HepG2 (cell line): ENCODE measurements around the gene FAM193A. TPM values are rescaled to one million over a fixed set of nuclear protein-coding genes. Genes with fewer than 3 reads are reported as not detected.

ENCODE experiments used
- ARNTL ChIP-seq: sonication (generic); formaldehyde crosslinking; IDR thresholded peaks from 2 replicates; pipeline ENCODE4 v1.4.0; 2020; ENCODE audit warnings: mild to moderate bottlenecking, missing genetic modification reagents
- ELF3 ChIP-seq: IDR thresholded peaks from 2 replicates; pipeline ENCODE4 v1.6.1; 2016; ENCODE audit warnings: missing genetic modification reagents, missing compliant biosample characterization
- FOXO1 ChIP-seq: sonication (generic); formaldehyde crosslinking; IDR thresholded peaks from 2 replicates; pipeline ENCODE4 v1.4.0; 2020; ENCODE audit warnings: missing genetic modification reagents
- GABPB1 ChIP-seq: IDR thresholded peaks from 2 replicates; pipeline ENCODE4 v1.6.1; 2016; ENCODE audit warnings: mild to moderate bottlenecking, missing genetic modification reagents, moderate library complexity, missing compliant biosample characterization
- HNRNPK ChIP-seq: fragments of 200-400 bp; formaldehyde crosslinking; IDR thresholded peaks from 2 replicates; pipeline ENCODE4 v1.6.1; 2018; ENCODE audit warnings: low read length, low read depth, moderate library complexity, mild to moderate bottlenecking; ENCODE audit not compliant: poor library complexity, severe bottlenecking
- NPAS2 ChIP-seq: sonication (generic); formaldehyde crosslinking; IDR thresholded peaks from 2 replicates; pipeline ENCODE4 v1.8.0; 2022; ENCODE audit warnings: mild to moderate bottlenecking, missing genetic modification reagents, borderline replicate concordance
- TARDBP ChIP-seq: sonication (generic); formaldehyde crosslinking; IDR thresholded peaks from 2 replicates; pipeline ENCODE4 v1.8.0; 2022; ENCODE audit warnings: mild to moderate bottlenecking, missing genetic modification reagents
- ZNF329 ChIP-seq: sonication (generic); formaldehyde crosslinking; IDR thresholded peaks from 2 replicates; pipeline ENCODE4 v1.9.0; 2021; ENCODE audit warnings: low read depth, mild to moderate bottlenecking, missing genetic modification reagents
- ZNF354B ChIP-seq: sonication (generic); formaldehyde crosslinking; IDR thresholded peaks from 2 replicates; pipeline ENCODE4 v1.8.0; 2022; ENCODE audit warnings: mild to moderate bottlenecking, missing genetic modification reagents
- ZNF567 ChIP-seq: sonication (generic); formaldehyde crosslinking; IDR thresholded peaks from 2 replicates; pipeline ENCODE4 v1.8.1; 2023; ENCODE audit warnings: mild to moderate bottlenecking, missing genetic modification reagents, borderline replicate concordance
- ZNF761 ChIP-seq: sonication (generic); formaldehyde crosslinking; conservative IDR thresholded peaks from 2 replicates; pipeline ENCODE4 v1.4.0; 2020; ENCODE audit warnings: mild to moderate bottlenecking, missing genetic modification reagents
- ZSCAN9 ChIP-seq: IDR thresholded peaks from 2 replicates; pipeline ENCODE4 v1.6.1; 2016; ENCODE audit warnings: borderline replicate concordance
- polyA plus RNA-seq, 8 experiments: library from polyadenylated mRNA; depleted of rRNA in 3 of 8; stranded (reverse) in 7 of 8; unstranded in 1 of 8; fragments of >200 nt; fragmentation: Illumina TruSeq in 4 of 8; extraction: Trizol in 4 of 8; gene quantifications; 2 replicates each; pipeline versions ENCODE4 v1.2.1 to v1.2.3, GENCODE V29; 2011 to 2016; ENCODE audit warnings: low read depth in 4 of 8, missing spikeins in 1 of 8, mixed read lengths in 1 of 8; ENCODE audit not compliant: insufficient read depth in 1 of 8
- total RNA-seq, 5 experiments: library from RNA; depleted of rRNA; stranded (reverse); fragments of >200 nt; fragmentation: Illumina TruSeq; extraction: Trizol; gene quantifications; 2 replicates each; pipeline ENCODE4 v1.2.3, GENCODE V29; 2016; ENCODE audit warnings: low read depth in 1 of 5
- TF ChIP-seq, protein P1 (sequence below): sonication (generic); formaldehyde crosslinking; IDR thresholded peaks from 2 replicates; pipeline ENCODE4 v1.4.0; 2020; ENCODE audit warnings: missing genetic modification reagents
- TF ChIP-seq, protein P2 (sequence below): sonication (generic); formaldehyde crosslinking; IDR thresholded peaks from 2 replicates; pipeline ENCODE4 v1.5.0; 2020; ENCODE audit warnings: missing genetic modification reagents
- TF ChIP-seq, protein P3 (sequence below): sonication (generic); formaldehyde crosslinking; conservative IDR thresholded peaks from 2 replicates; pipeline ENCODE4 v1.8.0; 2022; ENCODE audit warnings: mild to moderate bottlenecking, moderate library complexity, missing genetic modification reagents

The FAM193A gene
- total and polyA plus RNA-seq, 2 of the 13 experiments (the other 11 are each of a cell fraction or from before 2014, with no cell fraction given), result 5.7 to 8.7 TPM

DNA sequence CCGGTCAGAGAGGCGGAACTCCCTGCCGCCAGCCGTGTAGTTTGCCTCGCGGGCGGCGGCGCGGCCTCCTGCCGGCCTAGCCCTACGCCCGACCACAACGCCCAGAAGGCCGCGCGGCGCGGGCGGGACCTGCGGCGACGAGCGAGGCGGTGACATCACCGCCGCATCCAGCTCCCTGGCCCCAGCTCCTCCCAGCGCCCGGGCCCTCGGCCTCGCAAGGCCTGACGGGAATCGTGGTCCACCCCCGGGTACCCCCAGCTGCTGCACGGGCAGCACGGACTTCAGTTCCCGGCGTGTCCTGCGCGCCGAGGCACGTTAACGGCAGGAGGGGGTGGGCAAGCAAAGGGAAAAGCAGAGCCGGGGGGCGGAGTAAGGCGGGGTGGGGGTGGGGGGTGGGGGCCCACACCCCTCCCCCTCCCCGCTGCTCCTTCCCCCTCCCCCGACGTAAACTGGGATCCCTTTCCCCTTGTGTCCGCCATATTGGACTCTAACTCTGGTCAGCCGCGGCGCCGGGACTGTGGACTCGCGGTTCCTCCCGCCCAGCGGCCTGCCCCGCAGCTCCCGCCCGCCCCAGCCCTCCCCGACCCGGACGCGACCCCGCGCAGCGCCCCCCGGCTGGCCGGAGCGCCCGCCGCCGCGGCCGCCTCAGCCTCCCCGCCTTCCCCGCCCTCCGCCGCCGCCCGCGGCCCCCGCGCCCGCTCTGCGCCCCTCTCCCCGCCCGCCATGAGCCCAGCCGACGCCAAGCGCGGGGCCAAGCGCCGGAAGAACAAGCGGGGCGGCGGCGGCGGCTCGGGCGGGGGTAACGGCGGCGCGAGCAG lies at the start of gene FAM193A (continued):
- no peak for TF ChIP-seq ZNF567
- peak; percentile 74 for TF ChIP-seq HNRNPK
- peak; percentile 87 for TF ChIP-seq GABPB1
- TF ChIP-seq TARDBP (CRISPR knock-in tag), result peak; percentile 41; the same call in 1 of the 2 replicates
- no peak for TF ChIP-seq FOXO1 (CRISPR knock-in tag)
- no peak for TF ChIP-seq NPAS2 (CRISPR knock-in tag)
- TF ChIP-seq, protein P1, sequence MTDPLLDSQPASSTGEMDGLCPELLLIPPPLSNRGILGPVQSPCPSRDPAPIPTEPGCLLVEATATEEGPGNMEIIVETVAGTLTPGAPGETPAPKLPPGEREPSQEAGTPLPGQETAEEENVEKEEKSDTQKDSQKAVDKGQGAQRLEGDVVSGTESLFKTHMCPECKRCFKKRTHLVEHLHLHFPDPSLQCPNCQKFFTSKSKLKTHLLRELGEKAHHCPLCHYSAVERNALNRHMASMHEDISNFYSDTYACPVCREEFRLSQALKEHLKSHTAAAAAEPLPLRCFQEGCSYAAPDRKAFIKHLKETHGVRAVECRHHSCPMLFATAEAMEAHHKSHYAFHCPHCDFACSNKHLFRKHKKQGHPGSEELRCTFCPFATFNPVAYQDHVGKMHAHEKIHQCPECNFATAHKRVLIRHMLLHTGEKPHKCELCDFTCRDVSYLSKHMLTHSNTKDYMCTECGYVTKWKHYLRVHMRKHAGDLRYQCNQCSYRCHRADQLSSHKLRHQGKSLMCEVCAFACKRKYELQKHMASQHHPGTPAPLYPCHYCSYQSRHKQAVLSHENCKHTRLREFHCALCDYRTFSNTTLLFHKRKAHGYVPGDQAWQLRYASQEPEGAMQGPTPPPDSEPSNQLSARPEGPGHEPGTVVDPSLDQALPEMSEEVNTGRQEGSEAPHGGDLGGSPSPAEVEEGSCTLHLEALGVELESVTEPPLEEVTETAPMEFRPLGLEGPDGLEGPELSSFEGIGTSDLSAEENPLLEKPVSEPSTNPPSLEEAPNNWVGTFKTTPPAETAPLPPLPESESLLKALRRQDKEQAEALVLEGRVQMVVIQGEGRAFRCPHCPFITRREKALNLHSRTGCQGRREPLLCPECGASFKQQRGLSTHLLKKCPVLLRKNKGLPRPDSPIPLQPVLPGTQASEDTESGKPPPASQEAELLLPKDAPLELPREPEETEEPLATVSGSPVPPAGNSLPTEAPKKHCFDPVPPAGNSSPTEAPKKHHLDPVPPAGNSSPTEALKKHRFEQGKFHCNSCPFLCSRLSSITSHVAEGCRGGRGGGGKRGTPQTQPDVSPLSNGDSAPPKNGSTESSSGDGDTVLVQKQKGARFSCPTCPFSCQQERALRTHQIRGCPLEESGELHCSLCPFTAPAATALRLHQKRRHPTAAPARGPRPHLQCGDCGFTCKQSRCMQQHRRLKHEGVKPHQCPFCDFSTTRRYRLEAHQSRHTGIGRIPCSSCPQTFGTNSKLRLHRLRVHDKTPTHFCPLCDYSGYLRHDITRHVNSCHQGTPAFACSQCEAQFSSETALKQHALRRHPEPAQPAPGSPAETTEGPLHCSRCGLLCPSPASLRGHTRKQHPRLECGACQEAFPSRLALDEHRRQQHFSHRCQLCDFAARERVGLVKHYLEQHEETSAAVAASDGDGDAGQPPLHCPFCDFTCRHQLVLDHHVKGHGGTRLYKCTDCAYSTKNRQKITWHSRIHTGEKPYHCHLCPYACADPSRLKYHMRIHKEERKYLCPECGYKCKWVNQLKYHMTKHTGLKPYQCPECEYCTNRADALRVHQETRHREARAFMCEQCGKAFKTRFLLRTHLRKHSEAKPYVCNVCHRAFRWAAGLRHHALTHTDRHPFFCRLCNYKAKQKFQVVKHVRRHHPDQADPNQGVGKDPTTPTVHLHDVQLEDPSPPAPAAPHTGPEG (CRISPR knock-in tag), result 0 out of 2 replicates have a peak, but pooled peaks have one; percentile 42
- TF ChIP-seq ELF3 (CRISPR knock-in tag), result peak; percentile 67
- TF ChIP-seq ZNF761 (CRISPR knock-in tag), result 0 out of 2 replicates have a peak, but pooled peaks have one; percentile 18
- no peak for TF ChIP-seq ZSCAN9
- no peak for TF ChIP-seq ZNF354B (CRISPR knock-in tag)
- TF ChIP-seq ARNTL (CRISPR knock-in tag), result no peak
- TF ChIP-seq, protein P2, sequence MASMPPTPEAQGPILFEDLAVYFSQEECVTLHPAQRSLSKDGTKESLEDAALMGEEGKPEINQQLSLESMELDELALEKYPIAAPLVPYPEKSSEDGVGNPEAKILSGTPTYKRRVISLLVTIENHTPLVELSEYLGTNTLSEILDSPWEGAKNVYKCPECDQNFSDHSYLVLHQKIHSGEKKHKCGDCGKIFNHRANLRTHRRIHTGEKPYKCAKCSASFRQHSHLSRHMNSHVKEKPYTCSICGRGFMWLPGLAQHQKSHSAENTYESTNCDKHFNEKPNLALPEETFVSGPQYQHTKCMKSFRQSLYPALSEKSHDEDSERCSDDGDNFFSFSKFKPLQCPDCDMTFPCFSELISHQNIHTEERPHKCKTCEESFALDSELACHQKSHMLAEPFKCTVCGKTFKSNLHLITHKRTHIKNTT (CRISPR knock-in tag), result 0 out of 2 replicates have a peak, but pooled peaks have one; percentile 80
- TF ChIP-seq ZNF329 (CRISPR knock-in tag), result no peak
- TF ChIP-seq, protein P3, sequence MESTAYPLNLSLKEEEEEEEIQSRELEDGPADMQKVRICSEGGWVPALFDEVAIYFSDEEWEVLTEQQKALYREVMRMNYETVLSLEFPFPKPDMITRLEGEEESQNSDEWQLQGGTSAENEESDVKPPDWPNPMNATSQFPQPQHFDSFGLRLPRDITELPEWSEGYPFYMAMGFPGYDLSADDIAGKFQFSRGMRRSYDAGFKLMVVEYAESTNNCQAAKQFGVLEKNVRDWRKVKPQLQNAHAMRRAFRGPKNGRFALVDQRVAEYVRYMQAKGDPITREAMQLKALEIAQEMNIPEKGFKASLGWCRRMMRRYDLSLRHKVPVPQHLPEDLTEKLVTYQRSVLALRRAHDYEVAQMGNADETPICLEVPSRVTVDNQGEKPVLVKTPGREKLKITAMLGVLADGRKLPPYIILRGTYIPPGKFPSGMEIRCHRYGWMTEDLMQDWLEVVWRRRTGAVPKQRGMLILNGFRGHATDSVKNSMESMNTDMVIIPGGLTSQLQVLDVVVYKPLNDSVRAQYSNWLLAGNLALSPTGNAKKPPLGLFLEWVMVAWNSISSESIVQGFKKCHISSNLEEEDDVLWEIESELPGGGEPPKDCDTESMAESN (CRISPR knock-in tag), result no peak
